GM18507 (cell line): ENCODE data around the gene SCAF8.
"Not testable (repeated sequence)": the region's sequence is repeated elsewhere in the genome, so short reads cannot be mapped to it uniquely, and the experiment has no call there.

Source experiments
- DNase-seq: peaks from one replicate; pipeline ENCODE4 v3.0.0; 2011; ENCODE audit warnings: low read depth; ENCODE audit not compliant: insufficient read length; ENCODE audit errors: extremely low spot score
- FAIRE-seq: peaks from 2 replicates; lab custom pipeline; 2011; peaks lifted over from hg19 to GRCh38; lab: Jason Lieb, UNC

Gene SCAF8

DNA sequence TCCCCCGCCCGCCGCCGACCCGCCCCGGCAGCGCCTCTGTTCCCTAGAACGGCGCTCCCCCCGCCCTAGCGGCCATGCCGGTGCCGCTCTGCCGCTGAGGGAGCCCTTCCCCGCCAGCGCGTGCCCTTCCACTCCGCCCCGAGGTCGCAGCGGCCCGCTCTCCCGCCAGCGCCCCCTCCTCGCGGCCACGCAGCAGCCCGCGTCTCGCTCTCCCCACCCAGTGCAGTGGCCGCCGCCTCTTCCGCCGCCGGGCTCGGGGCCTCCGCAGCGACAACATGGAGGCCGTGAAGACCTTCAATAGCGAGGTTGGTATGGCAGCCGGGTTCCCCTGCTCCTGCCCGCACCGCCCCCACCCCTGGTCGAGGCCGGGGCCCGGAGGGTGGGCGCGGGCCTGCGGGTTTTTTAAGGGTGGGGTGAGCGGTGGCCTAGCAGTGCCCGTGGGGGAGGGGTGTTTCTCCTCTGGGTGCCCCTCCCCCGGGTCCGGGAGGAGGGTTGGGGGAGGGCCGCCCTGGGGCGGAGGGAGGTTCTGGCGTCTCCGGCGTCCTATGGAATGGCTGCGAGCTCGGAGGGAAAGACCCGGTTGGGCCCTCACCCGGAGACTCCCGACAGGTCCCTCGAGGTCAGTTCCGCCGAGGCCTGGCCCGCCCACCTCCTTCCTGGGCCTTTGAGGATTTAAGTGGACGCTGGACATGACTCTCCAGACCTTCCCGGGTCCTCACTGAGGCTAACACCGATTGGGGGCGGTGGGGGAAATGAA is 588 bp downstream of the SCAF8 start:
- peak; percentile 84 for FAIRE-seq

DNA sequence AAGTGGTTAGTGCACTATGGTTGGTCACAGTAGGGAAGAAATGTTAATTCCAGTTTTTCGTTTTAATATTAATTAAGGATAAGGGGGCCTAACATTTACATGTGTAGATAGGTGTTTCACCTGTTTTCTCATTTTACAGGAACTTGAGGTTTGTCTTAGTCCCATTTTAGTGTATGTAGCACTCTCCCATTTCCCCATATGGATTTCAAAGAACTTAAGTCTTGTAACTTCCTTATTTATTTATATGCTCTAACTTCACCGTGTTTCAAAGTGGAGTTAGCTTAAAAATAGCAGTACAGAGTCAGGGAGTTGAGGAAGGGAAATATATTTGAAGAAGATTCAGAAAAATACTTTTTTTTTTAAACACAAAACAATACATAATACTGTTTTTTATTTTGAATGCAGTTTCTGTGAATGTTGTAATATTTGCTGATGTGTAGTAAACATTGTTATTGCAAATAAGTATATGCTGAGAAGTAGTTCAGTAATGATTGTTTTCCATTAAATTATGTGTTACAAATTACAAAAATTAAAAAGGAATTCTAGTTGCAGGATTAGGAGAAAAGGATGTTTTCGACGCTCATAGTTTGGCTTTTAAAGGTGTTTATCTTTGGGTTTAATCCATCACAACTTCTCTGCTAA is 3.5 kb downstream of the SCAF8 start:
- no peak for FAIRE-seq
- no peak for DNase-seq

More for the DNA sequence above, 588 bp downstream of the SCAF8 start:
- peak; percentile 78 for DNase-seq

DNA sequence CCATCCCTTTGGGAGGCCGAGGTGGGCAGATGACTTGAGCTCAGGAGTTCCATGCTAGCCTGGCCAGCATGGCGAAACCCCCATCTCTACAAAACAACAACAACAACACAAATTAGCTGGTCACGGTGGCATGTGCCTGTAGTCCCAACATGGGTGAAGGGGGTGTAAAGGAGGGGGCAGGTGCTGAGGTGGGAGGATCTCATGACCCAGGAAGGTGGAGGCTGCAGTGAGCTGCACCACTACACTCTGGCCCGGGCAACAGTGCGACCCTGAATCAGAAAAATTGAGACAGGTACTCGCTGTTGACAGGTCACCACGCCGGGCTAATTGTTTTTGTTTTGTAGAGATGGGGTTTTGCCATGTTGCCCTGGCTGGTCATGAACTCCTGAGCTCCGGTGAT is 4.2 kb downstream of the SCAF8 start:
- FAIRE-seq, result no peak

DNA sequence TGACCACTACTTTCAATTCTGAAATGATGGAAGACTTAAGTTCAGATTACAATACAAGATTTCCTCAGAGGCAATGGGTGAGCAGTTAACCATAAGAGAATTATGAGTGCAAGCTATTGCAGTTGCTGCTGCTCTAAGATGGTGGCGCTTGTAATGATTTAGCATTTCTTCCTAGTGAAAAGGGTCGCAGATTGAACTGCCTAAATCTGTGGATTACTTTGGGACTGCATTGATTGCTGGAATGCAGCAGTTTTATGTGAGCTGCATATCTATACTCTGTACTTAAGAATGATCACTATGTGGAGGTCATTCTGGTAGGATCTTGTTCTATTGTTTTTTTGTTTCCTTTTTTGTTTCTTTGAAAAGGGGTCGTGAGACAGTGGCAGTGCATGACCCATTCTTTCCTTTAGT is 5.3 kb downstream of the SCAF8 start:
- no peak for FAIRE-seq
- no peak for DNase-seq

More for the DNA sequence above, 4.2 kb downstream of the SCAF8 start:
- no peak for DNase-seq

DNA sequence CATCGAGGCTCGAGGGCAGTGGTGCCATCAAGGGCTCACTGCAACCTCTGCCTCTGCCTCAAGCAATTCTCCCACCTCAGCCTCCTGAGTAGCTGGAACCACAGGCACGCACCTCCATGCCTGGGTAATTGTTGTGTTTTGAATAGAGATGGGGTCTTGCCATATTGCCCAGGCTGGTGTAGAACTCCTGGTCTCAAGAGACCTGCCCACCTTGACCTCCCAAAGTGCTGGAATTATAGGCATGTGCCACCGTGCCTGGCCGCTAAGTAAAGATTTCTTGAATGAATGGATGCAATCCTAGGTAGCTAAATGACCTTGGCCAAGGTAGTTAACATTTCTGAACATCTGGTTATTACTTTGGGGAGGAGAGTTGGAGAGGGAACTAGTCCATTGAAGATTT is 7.4 kb downstream of the SCAF8 start:
- DNase-seq (no peak), FAIRE-seq (no peak)

DNA sequence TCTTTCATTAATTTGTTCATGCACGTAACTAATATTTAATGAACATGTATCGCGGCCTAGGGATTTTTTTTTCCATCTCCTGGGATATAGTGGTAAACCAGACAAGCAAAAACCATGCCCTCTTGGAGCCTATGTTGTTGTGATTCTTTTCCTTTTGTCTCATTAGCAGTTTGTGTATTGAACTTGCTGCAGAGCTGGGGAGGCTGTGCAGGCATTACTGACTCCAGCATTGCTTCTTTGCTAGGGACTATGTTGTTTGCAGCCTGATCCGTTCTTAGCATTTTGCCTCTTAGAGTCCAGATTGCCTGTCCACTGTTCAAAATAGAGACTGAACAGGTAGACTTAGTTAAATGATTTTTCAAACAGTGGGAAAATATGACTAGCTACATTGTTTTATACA is 9.7 kb downstream of the SCAF8 start:
- DNase-seq (no peak), FAIRE-seq (peak; percentile 41)

DNA sequence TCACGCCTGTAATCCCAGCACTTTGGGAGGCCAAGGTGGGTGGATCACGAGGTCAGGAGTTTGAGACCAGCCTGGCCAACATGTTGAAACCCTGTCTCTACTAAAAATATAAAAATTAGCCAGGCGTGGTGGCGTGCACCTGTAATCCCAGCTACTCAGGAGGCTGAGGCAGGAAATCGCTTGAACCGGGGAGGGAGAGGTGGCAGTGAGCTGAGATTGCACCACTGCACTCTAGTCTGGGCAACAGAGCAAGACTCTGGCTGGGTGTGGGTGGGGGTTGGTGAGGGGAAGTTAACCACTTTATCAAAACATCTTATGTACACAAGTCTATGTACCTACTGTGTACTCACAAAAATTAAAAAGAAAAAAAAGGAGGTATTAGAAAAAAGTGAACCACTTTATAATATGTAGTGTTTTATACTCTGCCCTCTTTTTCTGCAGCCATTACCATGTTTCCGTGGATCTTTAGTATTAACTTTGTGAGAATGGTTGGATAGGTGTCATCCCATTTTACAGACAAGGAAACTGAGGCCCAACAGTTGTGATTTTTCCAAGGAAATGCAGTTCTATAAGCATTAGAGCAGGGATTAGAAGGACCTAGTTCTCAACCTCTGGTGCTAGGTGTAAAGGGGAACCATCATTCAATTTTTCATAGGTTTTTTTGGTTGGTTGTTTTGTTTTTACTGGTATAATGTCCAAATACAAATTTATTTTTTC is 11.0 kb downstream of the SCAF8 start:
- FAIRE-seq, result not testable (repeated sequence)

DNA sequence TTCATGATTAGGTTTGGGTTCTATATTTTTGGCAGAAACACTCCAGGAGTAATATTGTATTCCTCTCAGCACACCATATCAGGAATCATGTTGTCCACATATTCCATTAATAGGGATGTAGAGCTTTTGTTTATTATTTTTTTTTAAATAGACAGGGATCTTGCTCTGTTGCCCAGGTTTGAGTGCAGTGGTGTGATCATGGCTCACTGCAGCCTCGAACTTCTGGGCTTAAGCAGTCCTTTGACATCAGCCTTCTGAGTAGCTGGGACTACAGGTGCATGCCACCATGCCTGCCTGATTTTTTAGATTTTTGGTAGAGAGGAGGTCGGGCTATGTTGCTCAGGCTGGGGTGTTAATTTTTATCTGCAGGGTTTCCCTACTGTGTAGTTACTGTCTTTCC is 12.0 kb downstream of the SCAF8 start:
- FAIRE-seq (no peak), DNase-seq (no peak)

More for the DNA sequence above, 11.0 kb downstream of the SCAF8 start:
- not testable (repeated sequence) for DNase-seq

DNA sequence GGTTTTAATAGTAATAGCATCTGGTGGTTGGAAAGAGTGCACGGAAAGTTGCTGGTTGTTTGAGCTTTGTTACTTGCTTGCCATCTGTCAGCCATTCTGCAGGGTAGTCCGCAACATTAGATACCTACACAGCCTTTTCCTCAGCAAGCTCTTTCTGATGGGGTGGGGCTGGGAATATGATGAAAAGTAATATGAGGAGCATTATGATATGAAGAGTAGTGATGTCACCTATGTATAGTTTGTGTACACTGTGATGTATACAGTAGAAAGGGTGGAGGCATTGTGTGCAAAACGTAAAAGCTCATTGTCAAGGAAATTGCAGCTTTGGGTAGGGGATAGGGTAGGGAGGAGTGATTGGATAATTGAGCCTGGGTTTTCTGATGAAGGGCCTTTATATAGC is 16.1 kb downstream of the SCAF8 start:
- DNase-seq (no peak), FAIRE-seq (no peak)

DNA sequence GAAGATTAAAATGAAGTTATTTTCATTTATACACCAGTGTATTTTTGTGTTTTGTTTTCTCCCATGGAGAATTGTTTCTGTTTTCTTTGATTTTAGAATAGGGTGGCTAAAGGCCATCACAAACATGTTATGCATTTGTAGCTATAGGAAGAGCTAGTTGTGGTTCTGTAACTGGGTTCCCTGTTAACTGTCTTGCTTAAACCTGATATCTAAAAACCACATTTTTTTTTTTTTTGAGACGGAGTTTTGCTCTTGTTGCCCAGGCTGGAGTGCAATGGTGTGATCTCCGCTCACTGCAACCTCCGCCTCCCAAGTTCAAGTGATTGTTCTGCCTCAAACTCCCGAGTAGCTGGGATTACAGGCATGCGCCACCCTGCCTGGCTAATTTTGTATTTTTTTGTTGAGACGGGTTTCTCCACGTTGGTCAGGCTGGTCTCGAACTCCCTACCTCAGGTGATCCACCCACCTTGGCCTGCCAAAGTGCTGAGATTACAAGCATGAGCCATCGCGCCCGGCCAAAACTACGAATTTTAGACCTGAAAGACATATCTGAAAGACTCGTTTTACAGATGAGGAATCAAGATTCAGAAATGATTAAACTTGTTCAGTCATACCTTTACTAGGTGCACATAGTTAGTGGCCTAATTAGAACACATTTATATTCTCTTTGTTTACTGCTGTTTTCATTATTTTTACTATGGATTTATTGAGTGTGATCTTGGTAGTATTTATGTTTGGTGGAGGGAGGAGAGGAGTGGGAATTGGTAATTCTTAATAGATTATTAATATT is 18.0 kb downstream of the SCAF8 start:
- peak; percentile 29 for FAIRE-seq
- DNase-seq, result no peak

DNA sequence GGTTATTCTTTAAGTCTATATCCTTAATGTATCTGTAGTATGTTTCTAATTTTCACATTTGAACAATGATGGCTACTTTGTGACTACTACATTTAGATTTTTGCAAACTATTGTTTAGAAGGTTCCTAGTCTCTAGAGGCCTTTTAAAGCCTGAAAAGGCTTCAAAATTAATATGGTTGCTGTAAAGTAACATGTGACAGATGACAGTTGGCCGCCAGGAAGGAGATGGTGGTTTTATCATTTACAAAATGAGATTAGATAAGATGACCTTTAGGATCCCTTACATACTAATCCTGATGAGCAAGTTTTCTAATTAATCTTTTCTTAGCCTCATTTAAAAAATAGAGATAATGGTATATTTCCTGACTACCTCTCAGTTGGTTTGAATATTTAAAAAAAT is 18.8 kb downstream of the SCAF8 start:
- no peak for FAIRE-seq
- DNase-seq, result no peak

DNA sequence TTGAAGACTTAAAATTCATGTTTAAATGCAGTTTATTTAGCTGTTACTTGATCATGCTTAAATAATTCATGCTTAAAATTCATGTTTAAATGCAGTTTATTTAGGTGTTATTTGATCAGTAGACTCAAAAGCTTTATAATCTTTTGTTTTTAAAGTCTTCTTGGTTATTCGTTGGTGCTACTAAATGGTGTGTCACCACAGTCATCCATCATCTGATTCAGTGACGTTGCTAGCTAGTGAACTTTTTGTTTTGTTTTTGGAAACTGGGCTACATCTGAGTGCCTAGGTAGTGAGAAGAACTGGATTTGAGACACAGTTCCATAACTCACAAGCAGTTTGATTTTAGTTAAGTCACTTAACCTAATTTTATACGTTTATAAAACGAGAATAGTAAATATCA is 20.9 kb downstream of the SCAF8 start:
- FAIRE-seq (no peak), DNase-seq (no peak)

DNA sequence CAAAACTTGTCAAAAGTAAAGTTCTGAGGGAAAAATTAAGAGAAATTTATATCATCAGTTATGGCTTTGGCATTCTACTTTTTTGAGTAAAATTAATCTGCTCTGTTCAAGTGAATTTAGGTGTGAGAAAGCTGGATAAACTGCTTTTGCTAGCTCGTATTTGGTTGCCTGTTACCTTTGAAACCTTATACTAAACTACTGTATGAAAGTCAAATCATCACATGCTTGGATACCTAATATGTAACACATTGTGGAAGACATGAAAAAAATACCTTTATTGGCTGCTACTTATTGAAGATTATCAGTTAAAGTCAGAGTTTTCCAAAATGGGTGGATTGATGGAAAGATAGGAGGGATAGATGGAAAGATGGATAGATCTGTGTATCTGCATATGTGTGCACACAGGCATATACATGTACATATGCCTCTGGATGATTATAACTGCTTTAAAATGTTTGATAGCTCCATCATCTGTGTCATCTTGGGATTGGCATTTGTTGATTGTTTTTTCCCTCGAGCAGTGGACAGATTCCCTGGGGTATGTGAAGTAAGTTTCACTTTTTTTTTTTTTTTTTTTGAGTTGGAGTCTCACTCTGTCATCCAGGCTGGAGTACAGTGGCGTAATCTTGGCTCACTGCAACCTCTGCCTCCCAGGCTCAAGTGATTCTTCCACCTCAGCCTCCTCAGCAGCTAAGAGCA is 24.3 kb downstream of the SCAF8 start:
- DNase-seq (no peak), FAIRE-seq (no peak)

DNA sequence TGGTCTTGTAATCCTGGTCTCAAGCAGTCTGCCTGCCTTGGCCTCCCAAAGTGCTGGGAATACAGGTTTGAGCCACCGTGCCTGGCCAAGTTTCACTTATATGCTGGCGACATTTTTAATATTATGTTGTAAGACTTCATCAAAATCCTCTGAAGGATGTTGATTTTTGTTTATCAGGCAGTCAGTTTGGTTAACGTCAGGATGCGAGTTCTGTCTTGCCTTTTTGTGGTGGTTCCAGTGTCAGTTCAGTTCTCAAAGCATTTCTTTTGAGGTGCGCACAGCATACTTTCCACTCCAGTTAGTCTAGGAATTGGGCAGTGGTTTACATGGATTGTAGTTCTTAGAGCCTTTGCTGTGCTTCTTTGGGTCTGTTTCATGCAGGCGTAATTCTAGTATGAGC is 24.9 kb downstream of the SCAF8 start:
- FAIRE-seq, result no peak

DNA sequence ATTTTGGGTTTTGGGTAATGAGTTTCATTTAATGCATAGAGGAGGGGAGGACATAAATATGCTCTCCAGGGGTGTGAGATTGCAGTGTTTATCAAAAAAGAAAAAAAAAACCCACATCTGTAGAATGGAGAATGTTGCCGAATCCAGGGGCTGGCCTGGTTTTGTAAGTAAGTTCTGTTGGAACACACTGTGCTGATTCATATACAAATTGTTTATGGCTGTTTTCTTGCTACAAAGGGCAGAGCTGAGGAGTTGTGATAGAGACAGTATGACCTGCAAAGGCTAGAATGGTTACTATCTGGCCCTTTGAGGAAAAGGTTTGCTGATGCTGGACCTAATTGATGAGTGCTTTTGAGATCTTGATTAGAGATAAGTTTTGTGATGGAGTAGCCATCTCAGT is 30.4 kb downstream of the SCAF8 start:
- DNase-seq (no peak), FAIRE-seq (no peak)

More for the DNA sequence above, 24.9 kb downstream of the SCAF8 start:
- no peak for DNase-seq

DNA sequence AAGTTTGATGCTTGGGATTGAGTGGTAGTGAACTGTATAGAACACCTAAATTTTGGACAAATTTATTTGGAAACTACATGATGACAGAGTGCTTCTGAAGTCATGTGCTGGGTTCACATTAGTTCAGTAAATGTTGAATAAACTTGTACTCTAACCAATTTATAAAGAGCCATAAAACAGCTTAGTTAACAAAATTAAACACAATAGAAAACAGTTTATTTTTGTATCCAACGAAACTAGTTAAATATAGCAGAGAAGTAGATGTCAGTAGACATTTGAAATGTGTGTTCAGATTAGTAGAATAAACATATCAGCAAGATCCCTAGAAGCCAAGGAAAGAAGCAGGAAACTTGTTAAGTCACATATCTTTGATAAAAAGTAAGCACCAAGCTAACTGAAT is 32.1 kb downstream of the SCAF8 start:
- DNase-seq, result no peak
- FAIRE-seq, result no peak

DNA sequence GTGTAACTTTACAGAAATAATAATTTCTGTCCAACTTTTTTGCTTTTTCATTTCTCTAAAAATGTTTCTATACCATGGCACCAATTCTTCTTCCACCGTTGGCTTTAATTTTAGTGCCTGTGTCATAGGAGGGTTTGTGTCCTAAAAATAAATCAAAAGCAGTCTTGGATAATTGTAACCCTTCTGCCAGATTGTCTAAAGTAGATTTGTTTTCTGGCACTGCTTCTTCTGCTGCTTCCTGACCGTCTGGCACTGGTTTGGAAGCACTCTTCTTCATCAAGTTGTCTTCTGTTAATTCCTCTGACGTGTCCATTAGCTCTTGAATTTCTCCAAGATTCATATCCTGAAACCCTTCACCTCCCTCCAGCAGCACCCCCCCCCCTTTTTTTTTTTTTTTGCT is 33.1 kb downstream of the SCAF8 start:
- DNase-seq (no peak), FAIRE-seq (no peak)

DNA sequence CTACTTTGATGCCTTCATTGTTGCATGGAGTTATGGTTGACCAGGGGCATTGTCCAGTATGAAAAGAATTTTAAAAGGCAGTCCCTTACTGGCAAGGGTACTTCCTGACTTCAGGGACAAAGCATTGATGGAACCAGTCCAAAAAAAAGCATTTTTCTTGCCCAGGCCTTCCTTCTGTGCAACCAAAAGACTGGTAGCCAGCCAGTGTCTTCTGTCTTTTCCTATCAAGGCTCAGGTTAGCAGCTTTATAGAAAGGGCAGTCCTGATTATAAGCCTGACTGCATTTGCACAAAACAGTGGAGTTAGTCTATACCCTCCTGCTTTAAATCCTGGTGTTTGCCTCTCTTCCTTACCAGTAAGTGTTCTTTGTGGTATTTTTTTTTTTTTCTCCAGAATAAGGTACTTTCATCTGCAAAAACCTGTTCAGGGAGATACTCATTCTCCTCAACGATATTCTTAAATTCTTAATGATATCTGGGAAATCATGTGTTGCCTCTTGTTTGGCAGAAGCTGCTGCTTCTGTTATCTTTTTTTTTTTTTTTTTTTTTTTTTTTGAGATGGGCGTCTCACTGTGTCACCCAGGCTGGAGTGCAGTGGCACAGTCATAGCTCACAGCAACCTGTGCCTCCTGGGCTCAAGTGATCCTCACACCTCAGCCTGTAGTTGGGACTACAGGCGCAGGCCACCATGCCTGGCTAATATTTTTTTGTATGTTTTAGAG is 33.9 kb downstream of the SCAF8 start:
- DNase-seq, result no peak
- FAIRE-seq, result no peak

DNA sequence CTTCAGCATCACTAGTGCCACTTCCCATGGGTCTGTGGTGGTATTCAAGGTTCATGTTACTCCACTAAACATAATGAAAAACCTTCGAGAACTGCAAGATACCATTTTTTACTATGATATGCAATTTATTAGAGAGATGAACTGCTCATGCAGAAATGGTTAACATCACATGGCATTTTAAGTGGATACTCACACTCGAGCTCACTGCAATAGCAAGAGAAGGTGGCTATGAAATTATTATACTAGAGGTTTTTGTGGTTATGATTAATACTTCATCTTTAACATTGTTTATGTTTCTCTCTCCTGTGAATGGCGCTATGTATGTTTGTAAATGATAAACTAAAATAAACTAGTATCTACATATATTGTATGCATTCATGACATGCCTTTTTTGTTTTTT is 35.1 kb downstream of the SCAF8 start:
- no peak for DNase-seq
- FAIRE-seq, result no peak
